NCI-H226 (cell line): ENCODE data around the gene BLOC1S6.
"Not testable (repeated sequence)": the region's sequence is repeated elsewhere in the genome, so short reads cannot be mapped to it uniquely, and the experiment has no call there.

Experiments used
- DNase-seq: peaks from one replicate; pipeline ENCODE4 v3.0.0-alpha.2; 2015

BLOC1S6 gene

DNA sequence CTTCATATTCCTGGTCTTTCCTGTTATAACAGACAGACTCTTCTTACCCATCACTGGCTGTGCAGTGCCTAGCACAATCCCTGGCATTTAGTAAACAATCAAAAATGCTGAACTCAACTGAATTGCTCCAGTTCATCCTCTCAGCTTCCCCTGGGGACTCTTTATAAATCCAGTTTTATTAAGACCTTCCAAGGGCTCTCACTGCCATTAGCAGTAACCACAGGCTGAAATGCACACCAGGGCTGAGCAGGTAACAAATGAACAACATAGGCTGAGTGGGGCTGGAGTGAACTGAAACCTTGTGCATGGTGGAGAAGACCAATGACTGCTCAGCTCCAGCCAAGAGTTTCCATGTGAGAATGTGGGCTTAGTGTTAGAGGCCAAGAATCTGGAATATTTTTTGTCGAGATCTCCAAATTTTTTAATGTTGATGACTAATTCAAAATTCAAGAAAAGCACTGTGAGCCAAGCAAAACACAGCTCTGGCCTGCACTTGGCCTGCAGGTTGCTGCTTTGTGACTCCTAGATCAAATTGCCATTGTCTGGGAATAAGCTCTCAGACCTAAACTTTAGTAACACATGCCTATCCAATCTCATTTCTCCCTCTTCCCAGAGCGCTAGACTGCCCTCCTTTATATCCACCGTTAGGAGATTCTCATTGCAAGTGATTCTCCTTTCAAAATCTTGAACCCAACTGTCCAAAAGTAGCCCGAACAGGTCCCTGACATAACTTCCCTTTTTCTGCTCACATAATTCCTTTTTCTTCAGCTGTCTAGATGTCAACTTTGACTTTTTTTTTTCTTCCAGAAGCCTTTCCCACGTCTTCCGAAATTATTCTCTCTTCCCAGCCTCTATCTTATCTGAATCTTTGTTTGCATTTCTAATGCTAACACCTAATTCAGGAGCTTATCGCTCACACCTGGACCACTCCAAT, 55.1 kb downstream of the BLOC1S6 start:
- peak; percentile 73 for DNase-seq

- DNase-seq = no peak
Observed at GRCh38 chr15:45644437-45644836, 57.3 kb downstream of the BLOC1S6 start.

DNA sequence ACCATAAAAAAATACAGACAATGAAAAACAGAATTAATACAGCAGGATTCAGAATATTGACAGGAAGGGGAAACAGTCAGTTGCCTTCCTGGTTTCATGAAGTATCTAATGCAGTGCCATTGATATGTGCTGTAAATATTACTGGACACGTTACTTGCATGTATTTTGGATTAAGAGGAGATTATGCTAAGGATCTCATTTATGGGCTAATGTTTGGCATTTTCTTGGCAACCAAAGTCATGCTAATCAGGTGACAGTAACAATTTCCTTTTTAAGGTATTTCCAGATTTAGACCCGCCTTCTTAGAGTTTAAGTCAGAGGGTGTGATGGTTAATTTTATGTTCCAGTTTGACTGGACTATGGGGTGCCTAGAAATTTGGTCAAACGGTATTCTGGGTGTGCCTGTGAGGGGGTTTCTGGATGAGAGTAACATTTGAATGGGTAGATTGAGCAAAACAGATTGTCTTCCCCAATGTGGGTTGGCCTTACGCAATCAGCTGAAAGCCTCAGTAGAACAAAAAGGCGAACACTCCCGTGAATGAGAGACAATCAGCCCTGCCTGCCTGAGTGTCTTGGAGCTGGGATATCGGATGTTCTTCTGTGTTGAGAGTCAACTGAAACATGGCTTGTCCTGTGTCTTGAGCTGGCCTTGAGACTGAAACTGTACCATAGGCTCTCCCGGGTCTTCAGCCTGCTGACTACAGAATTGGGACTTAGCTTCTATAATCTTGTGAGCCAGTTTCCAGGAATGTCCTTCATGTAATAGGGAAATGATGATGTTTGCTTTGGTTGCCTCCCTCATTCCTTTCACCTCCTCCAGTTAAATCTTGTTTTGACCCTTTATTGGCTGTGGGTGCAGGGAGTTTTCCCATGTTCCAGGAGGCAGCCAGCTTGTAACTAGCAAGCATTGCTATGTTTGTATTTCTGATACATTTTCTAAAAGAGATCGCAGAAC, 58.1 kb downstream of the BLOC1S6 start:
- peak; percentile 76 for DNase-seq

- no peak for DNase-seq
Observed at GRCh38 chr15:45646220-45646619, 59.0 kb downstream of the BLOC1S6 start.

DNA sequence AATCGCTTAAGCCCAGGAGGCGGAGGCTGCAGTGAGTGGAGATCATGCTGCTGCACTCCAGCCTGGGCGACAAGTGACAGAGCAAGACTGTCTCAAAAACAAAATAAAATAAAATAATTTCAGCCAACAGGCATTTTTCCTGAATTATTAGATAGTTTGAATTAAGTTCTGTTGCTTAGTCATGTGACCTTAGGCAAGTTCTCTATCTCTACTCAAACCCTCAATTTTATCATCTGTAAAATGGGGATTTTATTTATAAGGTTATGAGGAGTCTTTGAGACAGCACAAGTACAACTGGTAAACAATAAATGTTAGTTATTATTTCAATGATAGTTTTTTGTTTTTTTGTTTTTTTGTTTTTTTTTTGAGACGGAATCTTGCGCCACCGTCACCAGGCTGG, 60.6 kb downstream of the BLOC1S6 start:
- no peak for DNase-seq

DNA sequence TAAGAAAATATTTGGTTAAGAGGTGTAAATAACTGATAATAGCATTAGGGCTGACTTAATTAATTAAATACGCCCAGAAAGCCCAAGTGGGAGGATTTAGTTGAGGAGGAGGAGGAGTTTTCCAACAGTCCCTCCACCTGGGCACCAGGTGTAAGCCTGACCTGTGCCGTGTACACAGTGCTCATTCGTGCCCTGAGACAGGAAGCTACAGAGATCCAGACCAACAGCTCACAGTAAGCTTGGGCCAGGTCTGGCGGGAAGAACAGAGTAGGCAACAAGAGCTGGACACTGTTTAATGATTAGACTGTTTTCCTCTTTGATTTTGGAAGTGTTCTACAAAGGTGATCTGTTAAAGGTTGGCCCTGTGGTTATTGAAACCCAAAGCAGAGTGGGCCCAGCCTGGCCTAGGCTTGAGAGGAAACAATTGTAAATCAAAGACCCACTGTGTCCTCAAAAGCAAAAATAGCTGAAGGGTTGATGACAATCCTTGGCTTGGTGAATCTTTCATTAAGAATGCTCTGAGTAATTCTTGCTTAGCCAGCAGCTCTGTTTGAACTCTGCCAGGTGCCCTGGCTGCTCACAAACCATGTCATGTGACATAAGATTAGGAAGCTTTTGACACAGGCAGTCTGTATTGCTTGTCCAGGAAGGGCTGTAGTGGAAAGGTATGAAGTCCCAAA, 61.5 kb downstream of the BLOC1S6 start:
- DNase-seq = peak; percentile 66

DNA sequence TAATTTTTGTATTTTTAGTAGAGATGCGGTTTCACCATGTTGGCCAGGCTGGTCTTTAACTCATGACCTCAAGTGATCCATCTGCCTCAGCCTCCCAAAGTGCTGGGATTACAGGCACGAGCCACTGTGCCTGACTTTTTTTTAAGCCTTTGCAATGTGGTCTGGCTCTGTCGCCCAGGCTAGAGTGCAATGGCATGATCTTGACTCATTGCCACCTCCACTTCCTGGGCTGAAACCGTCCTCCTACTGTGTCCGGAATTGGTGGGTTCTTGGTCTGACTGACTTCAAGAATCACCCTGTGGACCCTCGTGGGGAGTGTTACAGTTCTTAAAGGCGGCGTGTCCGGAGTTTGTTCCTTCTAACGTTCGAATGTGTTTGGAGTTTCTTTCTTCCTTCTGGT, 62.8 kb downstream of the BLOC1S6 start:
- DNase-seq = not testable (repeated sequence)

DNA sequence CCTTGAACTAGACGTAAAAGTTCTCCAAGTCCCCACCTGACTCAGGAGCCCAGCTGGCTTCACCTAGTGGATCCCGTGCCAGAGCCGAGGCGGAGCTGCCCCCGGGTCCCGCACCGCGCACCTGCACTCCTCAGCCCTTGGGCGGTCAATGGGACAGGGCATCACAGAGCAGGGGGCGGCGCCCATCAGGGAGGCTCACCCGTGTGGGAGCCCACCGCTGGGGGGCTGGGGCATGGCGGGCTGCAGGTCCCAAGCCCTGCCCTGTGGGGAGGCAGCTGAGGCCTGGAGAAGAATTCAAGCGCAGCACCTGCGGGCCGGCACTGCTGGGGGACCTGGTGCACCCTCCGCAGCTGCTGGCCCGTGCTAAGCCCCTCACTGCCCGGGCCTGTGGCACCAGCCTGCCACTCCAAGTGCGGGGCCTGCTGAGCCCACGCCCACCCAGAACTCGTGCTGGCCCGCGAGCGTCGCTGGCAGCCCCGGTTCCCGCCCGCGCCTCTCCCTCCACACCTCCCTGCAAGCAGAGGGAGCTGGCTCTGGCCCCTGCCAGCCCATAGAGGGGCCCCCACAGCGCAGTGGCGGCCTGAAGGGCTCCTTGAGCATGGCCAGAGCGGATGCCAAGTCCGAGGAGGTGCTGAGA, 63.8 kb downstream of the BLOC1S6 start:
- no peak for DNase-seq

DNA sequence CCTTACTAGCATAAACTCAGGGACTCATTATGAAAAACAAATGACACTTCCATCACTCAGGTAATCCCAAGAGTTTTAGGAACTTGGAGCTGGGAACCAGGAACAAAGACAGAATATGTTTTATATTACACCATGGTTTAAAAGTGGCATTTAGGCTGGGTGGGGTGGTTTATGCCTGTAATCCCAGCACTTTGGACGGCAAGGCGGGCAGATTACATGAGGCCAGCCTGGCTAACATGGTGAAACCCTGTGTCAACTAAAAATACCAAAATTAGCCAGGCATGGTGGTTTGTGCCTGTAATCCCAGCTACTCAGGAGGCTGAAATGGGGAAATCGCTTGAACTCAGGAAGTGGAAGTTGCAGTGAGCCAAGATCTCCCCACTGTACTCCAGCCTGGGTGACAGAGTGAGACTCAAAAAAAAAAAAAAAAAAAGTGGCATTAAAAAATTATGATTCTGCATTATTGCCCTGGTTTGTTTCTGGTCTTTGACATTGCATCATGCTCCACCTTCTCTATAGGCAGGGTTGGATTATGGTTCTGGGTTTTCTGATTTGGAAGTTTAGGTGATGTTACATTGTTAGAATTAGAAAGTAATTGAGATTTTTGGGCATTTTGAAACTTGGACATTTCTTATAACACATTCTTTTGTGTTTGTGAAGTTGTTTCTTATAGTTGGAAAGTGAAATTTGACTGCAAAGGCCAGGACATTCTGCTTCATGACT, 66.7 kb downstream of the BLOC1S6 start:
- DNase-seq = no peak

DNA sequence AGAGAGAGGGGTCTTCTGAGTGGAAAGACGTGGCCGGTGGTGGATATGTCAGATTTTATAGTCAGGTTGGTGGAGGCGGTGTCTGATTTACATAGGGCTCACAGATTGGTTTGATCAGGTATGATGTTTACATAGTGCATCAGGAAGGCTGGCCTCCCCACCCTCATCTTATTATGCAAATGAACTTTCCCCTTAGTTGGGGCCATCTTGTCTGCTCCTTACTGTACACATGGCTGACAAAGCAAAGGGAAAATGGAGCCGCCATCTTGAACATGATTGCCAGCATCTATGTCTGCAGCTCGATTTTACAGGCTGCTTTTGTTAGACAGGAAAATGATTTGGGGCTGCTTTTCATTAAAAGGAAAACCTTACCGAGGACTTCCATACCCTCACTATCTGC, 67.6 kb downstream of the BLOC1S6 start:
- DNase-seq = no peak

GRCh38 chr15:45657254-45657653, 70.1 kb downstream of the BLOC1S6 start:
- no peak for DNase-seq

DNA sequence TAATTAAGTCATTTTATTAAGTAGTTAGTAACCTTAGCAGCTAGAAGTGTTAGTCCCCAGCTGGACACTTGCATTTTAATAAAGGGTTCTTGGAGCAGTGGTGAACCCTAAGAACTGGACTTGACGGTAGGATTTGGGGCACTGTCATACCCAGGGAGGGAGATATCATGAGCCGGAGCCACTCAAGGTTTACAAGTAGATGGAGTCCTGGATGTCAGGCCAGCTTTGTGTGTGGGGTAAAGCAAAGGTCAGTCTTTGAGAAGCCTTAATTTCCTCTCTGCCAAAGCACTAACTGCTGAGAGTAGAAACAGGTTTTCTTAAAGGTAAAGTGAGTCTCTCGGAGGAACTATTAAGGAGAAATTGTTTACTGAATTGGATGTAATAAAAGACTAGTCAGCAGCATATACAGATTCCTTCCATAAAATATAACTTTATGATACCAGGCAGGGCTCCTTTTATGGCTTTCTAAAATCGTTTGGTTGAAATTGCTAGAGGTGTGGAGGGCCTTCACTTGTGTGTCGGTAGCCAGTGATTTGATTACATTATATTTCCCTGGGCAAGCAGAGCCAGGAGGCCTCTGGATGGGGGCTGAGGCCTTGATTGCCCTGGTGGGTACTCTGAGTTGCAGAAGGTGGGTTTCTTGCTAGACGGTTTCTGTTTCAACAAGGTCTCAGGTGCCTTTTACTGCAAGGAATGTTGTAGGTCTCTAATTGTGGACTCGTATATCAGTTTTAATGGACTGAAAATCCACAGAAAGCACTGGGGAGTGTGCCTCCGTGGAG, 70.8 kb downstream of the BLOC1S6 start:
- no peak for DNase-seq
